Right lobe of liver (tissue), 4 donors: ENCODE results near the gene TRIP4.

Experiments
- POLR2A ChIP-seq: fragments of 450-650 bp; IDR thresholded peaks from one replicate; pipeline ENCODE4 v1.6.1; 2017; ENCODE audit warnings: antibody characterized with exemption, mild to moderate bottlenecking
- TF ChIP-seq, protein P1 (sequence below), 4 donors: fragments of 200-600 bp in 3 of 4; fragments of 450-650 bp in 1 of 4; IDR thresholded peaks; one replicate each; pipeline versions ENCODE4 v1.5.1 to v1.8.0; 2016 to 2022; ENCODE audit warnings: antibody characterized with exemption in 4 of 4, mild to moderate bottlenecking in 2 of 4
- donor health status: DM: no; HTN: no; CAD: no.
- donor health status: DM: no; HTN: no; CAD: no.
- donor health status: DM: no; HTN: yes; CAD: no.

GRCh38 chr15:64344651-64345294 lies 42.9 kb upstream of the TRIP4 start:
- TF ChIP-seq, protein P1, sequence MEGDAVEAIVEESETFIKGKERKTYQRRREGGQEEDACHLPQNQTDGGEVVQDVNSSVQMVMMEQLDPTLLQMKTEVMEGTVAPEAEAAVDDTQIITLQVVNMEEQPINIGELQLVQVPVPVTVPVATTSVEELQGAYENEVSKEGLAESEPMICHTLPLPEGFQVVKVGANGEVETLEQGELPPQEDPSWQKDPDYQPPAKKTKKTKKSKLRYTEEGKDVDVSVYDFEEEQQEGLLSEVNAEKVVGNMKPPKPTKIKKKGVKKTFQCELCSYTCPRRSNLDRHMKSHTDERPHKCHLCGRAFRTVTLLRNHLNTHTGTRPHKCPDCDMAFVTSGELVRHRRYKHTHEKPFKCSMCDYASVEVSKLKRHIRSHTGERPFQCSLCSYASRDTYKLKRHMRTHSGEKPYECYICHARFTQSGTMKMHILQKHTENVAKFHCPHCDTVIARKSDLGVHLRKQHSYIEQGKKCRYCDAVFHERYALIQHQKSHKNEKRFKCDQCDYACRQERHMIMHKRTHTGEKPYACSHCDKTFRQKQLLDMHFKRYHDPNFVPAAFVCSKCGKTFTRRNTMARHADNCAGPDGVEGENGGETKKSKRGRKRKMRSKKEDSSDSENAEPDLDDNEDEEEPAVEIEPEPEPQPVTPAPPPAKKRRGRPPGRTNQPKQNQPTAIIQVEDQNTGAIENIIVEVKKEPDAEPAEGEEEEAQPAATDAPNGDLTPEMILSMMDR (IDR thresholded peaks at IDR 0.05) = no peak
- TF ChIP-seq POLR2A = no peak
